Measurements from ENCODE around the gene MICAL3.

- TF ChIP-seq, protein P1, sequence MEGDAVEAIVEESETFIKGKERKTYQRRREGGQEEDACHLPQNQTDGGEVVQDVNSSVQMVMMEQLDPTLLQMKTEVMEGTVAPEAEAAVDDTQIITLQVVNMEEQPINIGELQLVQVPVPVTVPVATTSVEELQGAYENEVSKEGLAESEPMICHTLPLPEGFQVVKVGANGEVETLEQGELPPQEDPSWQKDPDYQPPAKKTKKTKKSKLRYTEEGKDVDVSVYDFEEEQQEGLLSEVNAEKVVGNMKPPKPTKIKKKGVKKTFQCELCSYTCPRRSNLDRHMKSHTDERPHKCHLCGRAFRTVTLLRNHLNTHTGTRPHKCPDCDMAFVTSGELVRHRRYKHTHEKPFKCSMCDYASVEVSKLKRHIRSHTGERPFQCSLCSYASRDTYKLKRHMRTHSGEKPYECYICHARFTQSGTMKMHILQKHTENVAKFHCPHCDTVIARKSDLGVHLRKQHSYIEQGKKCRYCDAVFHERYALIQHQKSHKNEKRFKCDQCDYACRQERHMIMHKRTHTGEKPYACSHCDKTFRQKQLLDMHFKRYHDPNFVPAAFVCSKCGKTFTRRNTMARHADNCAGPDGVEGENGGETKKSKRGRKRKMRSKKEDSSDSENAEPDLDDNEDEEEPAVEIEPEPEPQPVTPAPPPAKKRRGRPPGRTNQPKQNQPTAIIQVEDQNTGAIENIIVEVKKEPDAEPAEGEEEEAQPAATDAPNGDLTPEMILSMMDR (IDR thresholded peaks at IDR 0.05; ENCODE audit: low read length): no peak
- no peak for TF ChIP-seq EZH2 (optimal IDR thresholded peaks at IDR 0.05; ENCODE audit: low read depth, low read length)
Observed at GRCh38 chr22:17841836-17842235, 182.5 kb downstream of the MICAL3 start.

Measured in MM.1S (cell line).